ENCODE data around the gene TSPAN31.

Gene TSPAN31

GRCh38 chr12:57759360-57759980 is 14.6 kb downstream of the TSPAN31 start:
- Mint-ChIP-seq H3K27ac (no peak overlapping the region), H3K4me1 (peaks cover 34% of the 10 kb centered on the region), H3K4me3 (no peak overlapping the region), H3K27me3 (no peaks in the 10 kb centered on the region), H3K36me3 (ENCODE audit: low read depth) (peaks cover 35% of the 10 kb centered on the region), H3K9me3 (no peaks in the 10 kb centered on the region)
- ATAC-seq = peak; percentile 24
- no peak for DNase-seq

GRCh38 chr12:57760347-57760982 is 15.6 kb downstream of the TSPAN31 start:
- no peak for DNase-seq
- peaks cover 39% of the 10 kb centered on the region for H3K4me1 Mint-ChIP-seq
- peaks cover 39% of the 10 kb centered on the region for H3K36me3 Mint-ChIP-seq (ENCODE audit: low read depth)
- no peak for ATAC-seq
- H3K27ac Mint-ChIP-seq = no peak overlapping the region
- peaks cover 1% of the 10 kb centered on the region for H3K27me3 Mint-ChIP-seq
- no peak overlapping the region for H3K4me3 Mint-ChIP-seq
- H3K9me3 Mint-ChIP-seq = no peaks in the 10 kb centered on the region

- Mint-ChIP-seq H3K36me3 (ENCODE audit: low read depth) (peaks cover 39% of the 10 kb centered on the region), H3K27ac (no peak overlapping the region), H3K9me3 (no peaks in the 10 kb centered on the region), H3K4me1 (peaks cover 42% of the 10 kb centered on the region), H3K4me3 (no peak overlapping the region), H3K27me3 (peaks cover 5% of the 10 kb centered on the region)
- ATAC-seq (no peak), DNase-seq (no peak)
Observed at GRCh38 chr12:57761391-57761998, 16.7 kb downstream of the TSPAN31 start.

- ATAC-seq (no peak), DNase-seq (no peak)
- Mint-ChIP-seq H3K4me3 (no peak overlapping the region), H3K36me3 (ENCODE audit: low read depth) (peaks cover 39% of the 10 kb centered on the region), H3K4me1 (peaks cover 45% of the 10 kb centered on the region), H3K27ac (no peak overlapping the region), H3K9me3 (no peaks in the 10 kb centered on the region), H3K27me3 (peaks cover 7% of the 10 kb centered on the region)
Observed at GRCh38 chr12:57762463-57762862, 17.6 kb downstream of the TSPAN31 start.

DNA sequence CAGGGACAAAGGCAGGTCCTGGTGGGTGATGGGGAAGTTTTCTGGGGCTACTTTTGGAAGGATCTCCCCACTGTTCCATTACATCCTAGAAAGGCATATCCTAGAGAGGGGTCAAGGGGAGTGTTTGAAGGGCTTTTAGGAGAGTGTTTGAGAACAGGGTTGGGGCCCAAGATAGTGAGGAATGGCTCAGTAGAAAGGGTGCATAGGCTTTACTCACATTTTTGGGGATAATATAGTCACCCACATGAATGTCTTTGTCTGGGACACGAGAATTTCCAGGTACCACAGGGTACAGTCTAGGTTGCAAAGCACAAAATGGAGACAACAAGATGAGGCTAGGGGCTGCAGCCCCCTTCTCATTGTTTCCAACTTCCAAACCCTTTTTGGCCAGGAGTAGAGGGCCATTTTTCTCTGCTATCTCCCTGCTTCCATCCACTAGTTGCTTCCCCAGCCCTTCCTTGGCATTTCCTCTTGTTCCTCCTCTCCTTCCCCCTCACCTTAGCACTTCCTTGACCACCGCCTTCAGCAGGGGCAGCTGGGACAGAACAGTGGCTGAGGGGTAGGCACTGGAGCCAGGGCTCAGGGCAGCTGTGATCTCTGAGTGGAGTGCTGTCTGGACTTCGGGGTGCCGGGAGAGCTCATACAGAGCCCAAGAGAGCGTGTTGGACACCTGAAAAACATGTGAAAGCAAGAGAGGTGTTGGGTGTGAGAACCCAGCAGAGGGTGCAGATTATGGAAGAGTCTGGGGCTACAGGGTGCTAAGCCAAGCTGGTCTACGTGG is 19.2 kb downstream of the TSPAN31 start:
- H3K36me3 Mint-ChIP-seq (ENCODE audit: low read depth) = peaks cover 43% of the 10 kb centered on the region
- peaks cover 46% of the 10 kb centered on the region for H3K4me1 Mint-ChIP-seq
- peaks cover 7% of the 10 kb centered on the region for H3K27me3 Mint-ChIP-seq
- peak overlapping the region; percentile 85 for H3K27ac Mint-ChIP-seq
- ATAC-seq (no peak), DNase-seq (no peak)
- H3K4me3 Mint-ChIP-seq = peak overlapping the region; percentile 87
- no peaks in the 10 kb centered on the region for H3K9me3 Mint-ChIP-seq

GRCh38 chr12:57764662-57765002 is 19.8 kb downstream of the TSPAN31 start:
- no peak for DNase-seq
- Mint-ChIP-seq H3K4me3 (peak overlapping the region; percentile 87), H3K9me3 (no peaks in the 10 kb centered on the region), H3K4me1 (peaks cover 41% of the 10 kb centered on the region), H3K36me3 (ENCODE audit: low read depth) (peaks cover 43% of the 10 kb centered on the region), H3K27ac (peak overlapping the region; percentile 85), H3K27me3 (peaks cover 7% of the 10 kb centered on the region)
- ATAC-seq = no peak

- DNase-seq (peak; percentile 67), ATAC-seq (peak; percentile 63)
- Mint-ChIP-seq H3K4me1 (peaks cover 43% of the 10 kb centered on the region), H3K27ac (peak overlapping the region; percentile 85), H3K9me3 (no peaks in the 10 kb centered on the region), H3K36me3 (ENCODE audit: low read depth) (peaks cover 47% of the 10 kb centered on the region), H3K27me3 (peaks cover 7% of the 10 kb centered on the region), H3K4me3 (peak overlapping the region; percentile 87)
Observed at GRCh38 chr12:57765003-57765697, 20.3 kb downstream of the TSPAN31 start.

DNA sequence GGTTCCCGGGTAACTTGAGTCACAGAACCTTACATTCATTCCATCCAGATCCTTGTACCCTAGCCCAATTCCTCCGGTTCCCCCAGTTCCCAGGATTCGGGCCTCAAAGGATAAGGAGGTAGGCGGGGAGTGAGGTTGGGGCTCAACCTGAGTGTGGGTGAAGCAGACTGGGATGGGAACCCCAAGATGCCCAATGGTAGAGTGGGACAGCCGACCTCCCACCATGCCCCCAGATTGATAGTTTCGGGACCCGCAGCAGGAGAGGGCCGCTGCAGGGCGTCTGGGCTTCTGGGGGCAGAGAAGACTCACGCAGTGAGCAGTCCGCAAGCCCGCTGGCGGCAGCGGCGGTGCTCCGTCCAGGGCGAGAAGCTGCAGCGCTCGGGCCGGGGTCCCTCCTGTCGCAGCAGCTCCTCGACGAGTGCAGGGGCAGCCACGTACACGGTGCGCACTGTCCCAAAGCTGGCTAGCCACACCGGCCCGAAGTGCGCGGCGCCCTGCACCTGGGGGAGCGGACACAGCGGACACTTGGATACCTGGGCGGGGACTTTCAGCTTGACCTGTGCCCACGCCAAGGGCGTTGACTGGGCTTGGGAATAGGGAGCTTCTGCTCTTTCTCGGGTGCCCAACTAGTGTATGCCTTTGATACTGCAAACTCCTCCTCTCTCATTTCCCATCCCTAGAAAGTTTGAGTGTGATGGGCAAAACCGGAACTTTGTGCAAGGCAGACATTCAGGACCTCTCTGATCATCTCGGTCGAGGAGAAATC is 21.0 kb downstream of the TSPAN31 start:
- H3K27me3 Mint-ChIP-seq = peaks cover 7% of the 10 kb centered on the region
- peaks cover 48% of the 10 kb centered on the region for H3K4me1 Mint-ChIP-seq
- no peak for DNase-seq
- peaks cover 51% of the 10 kb centered on the region for H3K36me3 Mint-ChIP-seq (ENCODE audit: low read depth)
- peak overlapping the region; percentile 85 for H3K27ac Mint-ChIP-seq
- ATAC-seq = peak; percentile 18
- no peaks in the 10 kb centered on the region for H3K9me3 Mint-ChIP-seq
- H3K4me3 Mint-ChIP-seq = peak overlapping the region; percentile 87

- H3K36me3 Mint-ChIP-seq (ENCODE audit: low read depth) = peaks cover 53% of the 10 kb centered on the region
- peak within 1 kb of the TSS; percentile 67 for H3K27ac Mint-ChIP-seq
- H3K4me1 Mint-ChIP-seq = peaks cover 54% of the 10 kb centered on the region
- ATAC-seq (peak; percentile 33), DNase-seq (no peak)
- peaks cover 7% of the 10 kb centered on the region for H3K27me3 Mint-ChIP-seq
- H3K9me3 Mint-ChIP-seq = no peaks in the 10 kb centered on the region
- peak within 1 kb of the TSS; percentile 87 for H3K4me3 Mint-ChIP-seq
Observed at GRCh38 chr12:57766464-57767304, 21.8 kb downstream of the TSPAN31 start, which contains the start of gene CYP27B1. Gene CYP27B1 (minus strand): TSS chr12:57767078. CDS start chr12:57767041, 37 bp downstream.

GRCh38 chr12:57767305-57767698 is 22.5 kb downstream of the TSPAN31 start:
- H3K4me3 Mint-ChIP-seq = peak overlapping the region; percentile 87
- H3K27me3 Mint-ChIP-seq = peaks cover 7% of the 10 kb centered on the region
- peaks cover 57% of the 10 kb centered on the region for H3K4me1 Mint-ChIP-seq
- DNase-seq (no peak), ATAC-seq (no peak)
- no peaks in the 10 kb centered on the region for H3K9me3 Mint-ChIP-seq
- H3K27ac Mint-ChIP-seq = no peak overlapping the region
- H3K36me3 Mint-ChIP-seq (ENCODE audit: low read depth) = peaks cover 53% of the 10 kb centered on the region

GRCh38 chr12:57767876-57768275 is 23.0 kb downstream of the TSPAN31 start:
- ATAC-seq (no peak), DNase-seq (no peak)
- Mint-ChIP-seq H3K4me3 (no peak overlapping the region), H3K27ac (no peak overlapping the region), H3K36me3 (ENCODE audit: low read depth) (peaks cover 49% of the 10 kb centered on the region), H3K4me1 (peaks cover 58% of the 10 kb centered on the region), H3K27me3 (peaks cover 7% of the 10 kb centered on the region), H3K9me3 (no peaks in the 10 kb centered on the region)

DNA sequence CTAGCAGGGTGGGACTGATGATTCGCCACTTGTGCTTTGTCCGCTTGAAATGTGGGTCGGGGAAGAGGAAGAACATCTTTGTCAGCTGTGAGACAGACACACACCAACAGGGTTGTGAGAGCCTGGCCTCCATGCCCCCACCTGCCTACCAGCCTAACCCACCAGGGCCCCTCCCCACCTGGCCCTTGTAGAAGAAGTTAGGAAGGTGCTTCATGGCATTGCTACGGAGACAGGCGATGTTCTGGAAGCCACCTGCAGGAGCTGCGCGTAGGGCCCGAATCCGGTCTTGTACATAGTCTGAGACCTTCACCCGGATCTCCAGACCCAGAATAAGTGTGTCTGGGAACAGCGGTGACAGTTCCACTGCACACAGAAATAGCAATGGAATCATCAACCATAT is 24.8 kb downstream of the TSPAN31 start:
- ATAC-seq (no peak), DNase-seq (no peak)
- Mint-ChIP-seq H3K27ac (no peak overlapping the region), H3K9me3 (no peaks in the 10 kb centered on the region), H3K4me1 (peaks cover 56% of the 10 kb centered on the region), H3K36me3 (ENCODE audit: low read depth) (peaks cover 35% of the 10 kb centered on the region), H3K4me3 (no peak overlapping the region), H3K27me3 (peaks cover 7% of the 10 kb centered on the region)

DNA sequence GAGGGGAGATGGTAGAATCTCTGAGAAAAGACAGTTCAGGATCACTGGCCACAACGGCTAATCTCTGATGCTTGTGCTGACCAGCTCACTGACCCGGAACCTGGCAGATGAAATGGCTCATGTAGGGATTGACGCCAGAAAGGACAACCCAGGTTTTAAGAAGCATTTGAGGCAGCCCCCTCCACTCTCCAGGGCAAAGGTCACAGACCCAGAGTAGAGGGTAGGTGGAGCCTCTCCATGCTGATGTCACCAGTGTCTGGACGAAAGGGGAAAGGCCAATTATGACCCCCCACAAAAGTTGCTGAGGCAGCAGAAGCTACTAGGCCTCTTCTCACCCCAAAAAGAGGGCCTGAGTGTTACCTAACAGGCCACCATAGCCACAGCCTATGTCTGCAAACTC is 25.9 kb downstream of the TSPAN31 start:
- H3K9me3 Mint-ChIP-seq = no peaks in the 10 kb centered on the region
- H3K27me3 Mint-ChIP-seq = peaks cover 5% of the 10 kb centered on the region
- peaks cover 34% of the 10 kb centered on the region for H3K36me3 Mint-ChIP-seq (ENCODE audit: low read depth)
- no peak for ATAC-seq
- peaks cover 48% of the 10 kb centered on the region for H3K4me1 Mint-ChIP-seq
- peak overlapping the region; percentile 69 for H3K27ac Mint-ChIP-seq
- H3K4me3 Mint-ChIP-seq = peak overlapping the region; percentile 94
- DNase-seq = no peak
